ENCODE data around the gene HDAC4.
A peak's percentile ranks its signal among the peaks of the same experiment; 100 is the strongest.

The HDAC4 gene

GRCh38 chr2:239327536-239328350 is 73.1 kb downstream of the HDAC4 start:
- DNase-seq (ENCODE audit: low read depth) = no peak
- no peaks in the 10 kb centered on the region for H3K9me3 ChIP-seq (ENCODE audit: control insufficient read depth, low read length)
- no peaks in the 10 kb centered on the region for H3K27me3 ChIP-seq (replicated peaks; ENCODE audit: control insufficient read depth, insufficient read depth, low read length)
- peaks cover 25% of the 10 kb centered on the region for H3K4me1 ChIP-seq (ENCODE audit: control insufficient read depth, insufficient read depth, low read length)
- H3K9ac ChIP-seq (ENCODE audit: low read length) = peak overlapping the region; percentile 55
- H3K36me3 ChIP-seq (ENCODE audit: control insufficient read depth, insufficient read depth, low read length, severe bottlenecking) = no peaks in the 10 kb centered on the region
- H3K4me3 ChIP-seq (ENCODE audit: low read length) = no peak overlapping the region

- Histone ChIP-seq H3K9me3 (ENCODE audit: control insufficient read depth, low read length) (no peaks in the 10 kb centered on the region), H3K4me3 (ENCODE audit: low read length) (no peak overlapping the region), H3K36me3 (ENCODE audit: control insufficient read depth, insufficient read depth, low read length, severe bottlenecking) (no peaks in the 10 kb centered on the region), H3K9ac (ENCODE audit: low read length) (no peak overlapping the region), H3K4me1 (ENCODE audit: control insufficient read depth, insufficient read depth, low read length) (peaks cover 32% of the 10 kb centered on the region), H3K27me3 (replicated peaks; ENCODE audit: control insufficient read depth, insufficient read depth, low read length) (no peaks in the 10 kb centered on the region)
- DNase-seq (ENCODE audit: low read depth) = no peak
Observed at GRCh38 chr2:239326831-239327535, 73.8 kb downstream of the HDAC4 start.

- no peak for DNase-seq (ENCODE audit: low read depth)
- Histone ChIP-seq H3K9me3 (ENCODE audit: control insufficient read depth, low read length) (no peaks in the 10 kb centered on the region), H3K4me1 (ENCODE audit: control insufficient read depth, insufficient read depth, low read length) (peaks cover 31% of the 10 kb centered on the region), H3K36me3 (ENCODE audit: control insufficient read depth, insufficient read depth, low read length, severe bottlenecking) (no peaks in the 10 kb centered on the region), H3K4me3 (ENCODE audit: low read length) (no peak overlapping the region), H3K27me3 (replicated peaks; ENCODE audit: control insufficient read depth, insufficient read depth, low read length) (no peaks in the 10 kb centered on the region), H3K9ac (ENCODE audit: low read length) (no peak overlapping the region)
Observed at GRCh38 chr2:239324456-239324855, 76.4 kb downstream of the HDAC4 start.

GRCh38 chr2:239323447-239323846 is 77.4 kb downstream of the HDAC4 start:
- H3K9me3 ChIP-seq (ENCODE audit: control insufficient read depth, low read length) = no peaks in the 10 kb centered on the region
- DNase-seq (ENCODE audit: low read depth) = no peak
- no peak overlapping the region for H3K9ac ChIP-seq (ENCODE audit: low read length)
- H3K36me3 ChIP-seq (ENCODE audit: control insufficient read depth, insufficient read depth, low read length, severe bottlenecking) = no peaks in the 10 kb centered on the region
- no peaks in the 10 kb centered on the region for H3K27me3 ChIP-seq (replicated peaks; ENCODE audit: control insufficient read depth, insufficient read depth, low read length)
- H3K4me3 ChIP-seq (ENCODE audit: low read length) = no peak overlapping the region
- peaks cover 31% of the 10 kb centered on the region for H3K4me1 ChIP-seq (ENCODE audit: control insufficient read depth, insufficient read depth, low read length)

- H3K9ac ChIP-seq (ENCODE audit: low read length) = no peak overlapping the region
- no peaks in the 10 kb centered on the region for H3K36me3 ChIP-seq (ENCODE audit: control insufficient read depth, insufficient read depth, low read length, severe bottlenecking)
- no peaks in the 10 kb centered on the region for H3K27me3 ChIP-seq (replicated peaks; ENCODE audit: control insufficient read depth, insufficient read depth, low read length)
- no peak overlapping the region for H3K4me3 ChIP-seq (ENCODE audit: low read length)
- DNase-seq (ENCODE audit: low read depth) = no peak
- H3K4me1 ChIP-seq (ENCODE audit: control insufficient read depth, insufficient read depth, low read length) = peaks cover 31% of the 10 kb centered on the region
- H3K9me3 ChIP-seq (ENCODE audit: control insufficient read depth, low read length) = no peaks in the 10 kb centered on the region
Observed at GRCh38 chr2:239322416-239323086, 78.3 kb downstream of the HDAC4 start.

- no peak for DNase-seq (ENCODE audit: low read depth)
- H3K36me3 ChIP-seq (ENCODE audit: control insufficient read depth, insufficient read depth, low read length, severe bottlenecking) = no peaks in the 10 kb centered on the region
- peaks cover 34% of the 10 kb centered on the region for H3K4me1 ChIP-seq (ENCODE audit: control insufficient read depth, insufficient read depth, low read length)
- no peaks in the 10 kb centered on the region for H3K9me3 ChIP-seq (ENCODE audit: control insufficient read depth, low read length)
- H3K9ac ChIP-seq (ENCODE audit: low read length) = no peak overlapping the region
- H3K4me3 ChIP-seq (ENCODE audit: low read length) = no peak overlapping the region
- no peaks in the 10 kb centered on the region for H3K27me3 ChIP-seq (replicated peaks; ENCODE audit: control insufficient read depth, insufficient read depth, low read length)
Observed at GRCh38 chr2:239321596-239322415, 79.0 kb downstream of the HDAC4 start.

- Histone ChIP-seq H3K9ac (ENCODE audit: low read length) (peak overlapping the region; percentile 79), H3K27me3 (replicated peaks; ENCODE audit: control insufficient read depth, insufficient read depth, low read length) (no peaks in the 10 kb centered on the region), H3K4me3 (ENCODE audit: low read length) (peak overlapping the region; percentile 77), H3K4me1 (ENCODE audit: control insufficient read depth, insufficient read depth, low read length) (peaks cover 40% of the 10 kb centered on the region), H3K9me3 (ENCODE audit: control insufficient read depth, low read length) (peaks cover 4% of the 10 kb centered on the region), H3K36me3 (ENCODE audit: control insufficient read depth, insufficient read depth, low read length, severe bottlenecking) (no peaks in the 10 kb centered on the region)
- no peak for DNase-seq (ENCODE audit: low read depth)
Observed at GRCh38 chr2:239318790-239319661, 81.8 kb downstream of the HDAC4 start.

GRCh38 chr2:239318151-239318611 is 82.6 kb downstream of the HDAC4 start:
- no peak for DNase-seq (ENCODE audit: low read depth)

GRCh38 chr2:239316562-239317465 is 84.0 kb downstream of the HDAC4 start:
- H3K4me3 ChIP-seq (ENCODE audit: low read length) = peak overlapping the region; percentile 69
- H3K9ac ChIP-seq (ENCODE audit: low read length) = peak overlapping the region; percentile 83
- no peak for DNase-seq (ENCODE audit: low read depth)
- peaks cover 44% of the 10 kb centered on the region for H3K4me1 ChIP-seq (ENCODE audit: control insufficient read depth, insufficient read depth, low read length)
- H3K27me3 ChIP-seq (replicated peaks; ENCODE audit: control insufficient read depth, insufficient read depth, low read length) = no peaks in the 10 kb centered on the region
- no peaks in the 10 kb centered on the region for H3K36me3 ChIP-seq (ENCODE audit: control insufficient read depth, insufficient read depth, low read length, severe bottlenecking)
- peaks cover 4% of the 10 kb centered on the region for H3K9me3 ChIP-seq (ENCODE audit: control insufficient read depth, low read length)

More at GRCh38 chr2:239318151-239318611, 82.6 kb downstream of the HDAC4 start:
- Histone ChIP-seq H3K27me3 (replicated peaks; ENCODE audit: control insufficient read depth, insufficient read depth, low read length) (no peaks in the 10 kb centered on the region), H3K4me1 (ENCODE audit: control insufficient read depth, insufficient read depth, low read length) (peaks cover 41% of the 10 kb centered on the region), H3K9ac (ENCODE audit: low read length) (peak overlapping the region; percentile 79), H3K4me3 (ENCODE audit: low read length) (no peak overlapping the region), H3K9me3 (ENCODE audit: control insufficient read depth, low read length) (peaks cover 4% of the 10 kb centered on the region), H3K36me3 (ENCODE audit: control insufficient read depth, insufficient read depth, low read length, severe bottlenecking) (no peaks in the 10 kb centered on the region)

Measured in adipocyte (in vitro differentiated cells).